ENCODE results near the gene TPM4. TPM values are rescaled to one million over a fixed set of nuclear protein-coding genes. Genes with fewer than 3 reads are reported as not detected.

The TPM4 gene
- polyA plus RNA-seq, 2 donors = 350 to 439 TPM

GRCh38 chr19:16040642-16041041 is 35.7 kb upstream of the TPM4 start:
- Histone ChIP-seq H3K27me3 (ENCODE audit: control insufficient read depth in 1 of 2, insufficient read depth in 2 of 2, low read length in 2 of 2) (no peaks in the 10 kb centered on the region), H3K4me1 (ENCODE audit: control insufficient read depth in 2 of 2, insufficient read depth in 2 of 2, low read length in 1 of 2) (no peaks in the 10 kb centered on the region), H3K9me3 (ENCODE audit: control insufficient read depth in 2 of 2, insufficient read depth in 1 of 2, low read depth in 1 of 2, low read length in 1 of 2) (no peaks in the 10 kb centered on the region), H3K27ac (ENCODE audit: low read depth in 2 of 2, low read length in 1 of 2) (no peak overlapping the region), H3K36me3 (ENCODE audit: control insufficient read depth in 2 of 2, insufficient read depth in 2 of 2, low read length in 1 of 2) (no peaks in the 10 kb centered on the region), H3K4me3 (ENCODE audit: low read depth in 1 of 2, low read length in 2 of 2) (no peak overlapping the region)
- 52% methylated on average over 6 of the region's 6 CpGs for WGBS, 2 donors

DNA sequence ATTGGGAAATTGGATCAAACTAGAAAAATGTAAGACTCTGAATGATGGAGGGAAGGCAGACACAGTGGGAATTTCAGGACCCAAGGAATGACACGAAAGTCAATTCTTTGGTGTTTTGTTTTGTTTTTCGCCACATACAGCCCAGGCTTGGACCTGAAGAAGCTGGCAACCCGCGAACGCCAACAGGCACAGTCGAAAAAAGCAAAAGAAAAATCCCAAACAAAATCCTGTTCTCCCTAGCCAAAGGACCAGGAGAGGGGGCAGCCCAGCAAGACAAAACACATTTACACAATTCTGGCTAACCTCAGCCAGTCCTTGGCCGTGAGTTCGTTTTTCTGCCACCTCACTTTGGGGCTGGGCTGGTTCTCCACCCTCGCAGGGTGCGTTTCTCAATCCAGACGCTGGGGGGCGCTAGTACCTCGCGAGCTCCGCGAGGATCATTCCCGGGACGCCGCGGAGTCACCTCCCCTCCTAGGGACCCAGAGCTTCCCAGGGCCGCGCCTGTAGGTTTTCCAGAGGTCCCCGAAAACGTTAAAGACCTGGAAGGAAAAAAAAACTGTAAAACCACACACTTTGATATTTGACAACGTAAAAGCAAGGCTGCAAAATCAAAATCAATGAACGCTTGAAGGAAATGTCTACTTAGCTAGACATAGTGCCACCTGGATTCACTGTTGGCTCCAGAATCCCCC is 34.9 kb upstream of the TPM4 start:
- WGBS, 2 donors = 6 to 11% methylated on average over 26 of the region's 26 CpGs
- Histone ChIP-seq H3K36me3 (ENCODE audit: control insufficient read depth in 2 of 2, insufficient read depth in 2 of 2, low read length in 1 of 2) (no peaks in the 10 kb centered on the region), H3K4me3 (ENCODE audit: low read depth in 1 of 2, low read length in 2 of 2) (no peak overlapping the region), H3K27ac (ENCODE audit: low read depth in 2 of 2, low read length in 1 of 2) (peak overlapping the region in 1 of 2 donors; percentile 28), H3K9me3 (ENCODE audit: control insufficient read depth in 2 of 2, insufficient read depth in 1 of 2, low read depth in 1 of 2, low read length in 1 of 2) (no peaks in the 10 kb centered on the region), H3K27me3 (ENCODE audit: control insufficient read depth in 1 of 2, insufficient read depth in 2 of 2, low read length in 2 of 2) (no peaks in the 10 kb centered on the region), H3K4me1 (ENCODE audit: control insufficient read depth in 2 of 2, insufficient read depth in 2 of 2, low read length in 1 of 2) (no peaks in the 10 kb centered on the region)

GRCh38 chr19:16041991-16042386 is 34.3 kb upstream of the TPM4 start:
- Histone ChIP-seq H3K4me1 (ENCODE audit: control insufficient read depth in 2 of 2, insufficient read depth in 2 of 2, low read length in 1 of 2) (no peaks in the 10 kb centered on the region), H3K27me3 (ENCODE audit: control insufficient read depth in 1 of 2, insufficient read depth in 2 of 2, low read length in 2 of 2) (no peaks in the 10 kb centered on the region), H3K27ac (ENCODE audit: low read depth in 2 of 2, low read length in 1 of 2) (no peak overlapping the region), H3K36me3 (ENCODE audit: control insufficient read depth in 2 of 2, insufficient read depth in 2 of 2, low read length in 1 of 2) (no peaks in the 10 kb centered on the region), H3K9me3 (ENCODE audit: control insufficient read depth in 2 of 2, insufficient read depth in 1 of 2, low read depth in 1 of 2, low read length in 1 of 2) (no peaks in the 10 kb centered on the region), H3K4me3 (ENCODE audit: low read depth in 1 of 2, low read length in 2 of 2) (no peak overlapping the region)
- 58 to 62% methylated on average over 9 of the region's 9 CpGs for WGBS, 2 donors

- H3K9me3 ChIP-seq (ENCODE audit: control insufficient read depth in 2 of 2, insufficient read depth in 1 of 2, low read depth in 1 of 2, low read length in 1 of 2) = no peaks in the 10 kb centered on the region
- H3K27me3 ChIP-seq (ENCODE audit: control insufficient read depth in 1 of 2, insufficient read depth in 2 of 2, low read length in 2 of 2) = no peaks in the 10 kb centered on the region
- H3K36me3 ChIP-seq (ENCODE audit: control insufficient read depth in 2 of 2, insufficient read depth in 2 of 2, low read length in 1 of 2) = no peaks in the 10 kb centered on the region
- no peak overlapping the region for H3K27ac ChIP-seq (ENCODE audit: low read depth in 2 of 2, low read length in 1 of 2)
- H3K4me1 ChIP-seq (ENCODE audit: control insufficient read depth in 2 of 2, insufficient read depth in 2 of 2, low read length in 1 of 2) = no peaks in the 10 kb centered on the region
- 39 to 42% methylated on average over 4 of the region's 4 CpGs for WGBS, 2 donors
- H3K4me3 ChIP-seq (ENCODE audit: low read depth in 1 of 2, low read length in 2 of 2) = no peak overlapping the region
Observed at GRCh38 chr19:16042533-16043085, 33.7 kb upstream of the TPM4 start.

DNA sequence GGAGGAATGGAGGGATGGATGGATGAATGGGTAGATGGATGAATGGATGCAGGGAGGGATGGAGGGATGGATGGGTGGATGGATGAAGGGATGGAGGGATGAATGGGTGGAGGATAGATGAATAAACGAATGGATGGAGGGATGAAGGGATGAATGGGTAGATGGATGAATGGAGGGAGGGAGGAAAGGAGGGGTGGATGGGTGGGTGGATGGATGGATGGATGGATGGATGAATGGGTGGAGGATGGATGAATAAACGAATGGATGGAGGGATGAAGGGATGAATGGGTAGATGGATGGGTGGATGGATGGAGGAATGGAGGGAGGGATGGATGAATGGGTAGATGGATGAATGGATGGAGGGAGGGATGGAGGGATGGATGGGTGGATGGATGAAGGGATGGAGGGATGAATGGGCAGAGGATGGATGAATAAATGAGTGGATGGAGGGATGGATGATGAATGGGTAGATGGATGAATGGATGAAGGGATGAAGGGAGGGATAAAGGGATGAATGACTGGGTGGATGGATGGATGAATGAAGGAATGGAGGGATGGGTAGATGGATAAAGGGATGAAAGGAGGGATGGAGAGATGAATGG is 33.0 kb upstream of the TPM4 start:
- Histone ChIP-seq H3K27ac (ENCODE audit: low read depth in 2 of 2, low read length in 1 of 2) (no peak overlapping the region), H3K9me3 (ENCODE audit: control insufficient read depth in 2 of 2, insufficient read depth in 1 of 2, low read depth in 1 of 2, low read length in 1 of 2) (no peaks in the 10 kb centered on the region), H3K27me3 (ENCODE audit: control insufficient read depth in 1 of 2, insufficient read depth in 2 of 2, low read length in 2 of 2) (no peaks in the 10 kb centered on the region), H3K4me3 (ENCODE audit: low read depth in 1 of 2, low read length in 2 of 2) (no peak overlapping the region), H3K36me3 (ENCODE audit: control insufficient read depth in 2 of 2, insufficient read depth in 2 of 2, low read length in 1 of 2) (no peaks in the 10 kb centered on the region), H3K4me1 (ENCODE audit: control insufficient read depth in 2 of 2, insufficient read depth in 2 of 2, low read length in 1 of 2) (no peaks in the 10 kb centered on the region)
- 52 to 55% methylated on average over 2 of the region's 2 CpGs for WGBS, 2 donors

DNA sequence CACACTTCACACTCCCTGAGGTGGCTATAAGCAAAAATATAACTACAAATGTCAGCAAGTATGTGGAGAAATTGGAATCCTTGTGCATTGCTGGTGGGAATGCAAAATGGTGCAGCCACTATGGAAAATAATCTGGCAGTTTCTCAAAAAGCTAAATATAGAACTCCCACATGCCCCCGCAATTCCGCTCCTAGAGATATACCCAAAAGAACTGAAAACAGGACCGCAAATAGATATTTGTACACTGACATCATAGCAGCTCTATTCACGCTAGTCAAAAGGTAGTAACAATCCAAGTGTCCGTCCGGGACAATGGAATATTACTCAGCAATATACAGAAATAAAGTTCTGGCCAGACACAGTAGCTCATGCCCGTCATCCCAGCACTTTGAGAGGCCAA is 31.5 kb upstream of the TPM4 start:
- Histone ChIP-seq H3K27ac (ENCODE audit: low read depth in 2 of 2, low read length in 1 of 2) (no peak overlapping the region), H3K27me3 (ENCODE audit: control insufficient read depth in 1 of 2, insufficient read depth in 2 of 2, low read length in 2 of 2) (no peaks in the 10 kb centered on the region), H3K9me3 (ENCODE audit: control insufficient read depth in 2 of 2, insufficient read depth in 1 of 2, low read depth in 1 of 2, low read length in 1 of 2) (no peaks in the 10 kb centered on the region), H3K36me3 (ENCODE audit: control insufficient read depth in 2 of 2, insufficient read depth in 2 of 2, low read length in 1 of 2) (no peaks in the 10 kb centered on the region), H3K4me1 (ENCODE audit: control insufficient read depth in 2 of 2, insufficient read depth in 2 of 2, low read length in 1 of 2) (no peaks in the 10 kb centered on the region), H3K4me3 (ENCODE audit: low read depth in 1 of 2, low read length in 2 of 2) (no peak overlapping the region)
- WGBS, 2 donors = 89 to 90% methylated on average over 7 of the region's 7 CpGs

GRCh38 chr19:16045171-16045570 is 31.1 kb upstream of the TPM4 start:
- Histone ChIP-seq H3K4me1 (ENCODE audit: control insufficient read depth in 2 of 2, insufficient read depth in 2 of 2, low read length in 1 of 2) (no peaks in the 10 kb centered on the region), H3K27ac (ENCODE audit: low read depth in 2 of 2, low read length in 1 of 2) (no peak overlapping the region), H3K36me3 (ENCODE audit: control insufficient read depth in 2 of 2, insufficient read depth in 2 of 2, low read length in 1 of 2) (no peaks in the 10 kb centered on the region), H3K27me3 (ENCODE audit: control insufficient read depth in 1 of 2, insufficient read depth in 2 of 2, low read length in 2 of 2) (no peaks in the 10 kb centered on the region), H3K4me3 (ENCODE audit: low read depth in 1 of 2, low read length in 2 of 2) (no peak overlapping the region), H3K9me3 (ENCODE audit: control insufficient read depth in 2 of 2, insufficient read depth in 1 of 2, low read depth in 1 of 2, low read length in 1 of 2) (no peaks in the 10 kb centered on the region)
- WGBS, 2 donors = 84 to 85% methylated on average over 4 of the region's 4 CpGs

DNA sequence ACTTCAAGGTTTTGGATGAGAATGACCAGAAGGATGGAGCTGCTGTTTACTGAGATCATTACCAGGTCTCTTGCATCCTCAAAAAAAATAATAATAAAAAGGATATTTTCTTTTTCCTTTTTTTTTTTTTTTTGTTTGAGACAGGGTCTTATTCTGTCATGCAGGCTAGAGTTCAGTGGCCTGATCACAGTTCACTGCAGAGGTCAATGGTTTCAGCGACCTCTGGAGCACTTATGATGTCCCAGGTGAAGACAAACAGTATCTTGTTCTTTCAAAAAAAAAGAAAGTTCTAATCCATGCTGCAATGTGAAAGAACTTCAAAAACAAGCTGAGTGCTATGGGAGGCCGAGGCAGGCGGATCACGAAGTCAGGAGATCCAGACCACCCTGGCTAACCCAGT is 30.4 kb upstream of the TPM4 start:
- 86 to 88% methylated on average over 4 of the region's 4 CpGs for WGBS, 2 donors

GRCh38 chr19:16048583-16048982 is 27.7 kb upstream of the TPM4 start:
- 71 to 73% methylated on average over 3 of the region's 3 CpGs for WGBS, 2 donors
- no peak overlapping the region for H3K27ac ChIP-seq (ENCODE audit: low read depth in 2 of 2, low read length in 1 of 2)
- H3K4me3 ChIP-seq (ENCODE audit: low read depth in 1 of 2, low read length in 2 of 2) = no peak overlapping the region
- H3K4me1 ChIP-seq (ENCODE audit: control insufficient read depth in 2 of 2, insufficient read depth in 2 of 2, low read length in 1 of 2) = no peaks in the 10 kb centered on the region
- no peaks in the 10 kb centered on the region for H3K27me3 ChIP-seq (ENCODE audit: control insufficient read depth in 1 of 2, insufficient read depth in 2 of 2, low read length in 2 of 2)
- H3K36me3 ChIP-seq (ENCODE audit: control insufficient read depth in 2 of 2, insufficient read depth in 2 of 2, low read length in 1 of 2) = no peaks in the 10 kb centered on the region
- H3K9me3 ChIP-seq (ENCODE audit: control insufficient read depth in 2 of 2, insufficient read depth in 1 of 2, low read depth in 1 of 2, low read length in 1 of 2) = no peaks in the 10 kb centered on the region

More for the DNA sequence above, 30.4 kb upstream of the TPM4 start:
- Histone ChIP-seq H3K27ac (ENCODE audit: low read depth in 2 of 2, low read length in 1 of 2) (no peak overlapping the region), H3K9me3 (ENCODE audit: control insufficient read depth in 2 of 2, insufficient read depth in 1 of 2, low read depth in 1 of 2, low read length in 1 of 2) (no peaks in the 10 kb centered on the region), H3K27me3 (ENCODE audit: control insufficient read depth in 1 of 2, insufficient read depth in 2 of 2, low read length in 2 of 2) (no peaks in the 10 kb centered on the region), H3K36me3 (ENCODE audit: control insufficient read depth in 2 of 2, insufficient read depth in 2 of 2, low read length in 1 of 2) (no peaks in the 10 kb centered on the region), H3K4me3 (ENCODE audit: low read depth in 1 of 2, low read length in 2 of 2) (no peak overlapping the region), H3K4me1 (ENCODE audit: control insufficient read depth in 2 of 2, insufficient read depth in 2 of 2, low read length in 1 of 2) (no peaks in the 10 kb centered on the region)

Measured in esophagus (tissue), 2 donors.